ENCODE data around the gene KSR1. TPM values are rescaled to one million over a fixed set of nuclear protein-coding genes. Genes with fewer than 3 reads are reported as not detected.

Gene KSR1
- total and polyA plus RNA-seq, 2 of the 8 experiments (the other 6 are each of a cell fraction or from before 2014, with no cell fraction given) = 14.1 to 34.7 TPM

DNA sequence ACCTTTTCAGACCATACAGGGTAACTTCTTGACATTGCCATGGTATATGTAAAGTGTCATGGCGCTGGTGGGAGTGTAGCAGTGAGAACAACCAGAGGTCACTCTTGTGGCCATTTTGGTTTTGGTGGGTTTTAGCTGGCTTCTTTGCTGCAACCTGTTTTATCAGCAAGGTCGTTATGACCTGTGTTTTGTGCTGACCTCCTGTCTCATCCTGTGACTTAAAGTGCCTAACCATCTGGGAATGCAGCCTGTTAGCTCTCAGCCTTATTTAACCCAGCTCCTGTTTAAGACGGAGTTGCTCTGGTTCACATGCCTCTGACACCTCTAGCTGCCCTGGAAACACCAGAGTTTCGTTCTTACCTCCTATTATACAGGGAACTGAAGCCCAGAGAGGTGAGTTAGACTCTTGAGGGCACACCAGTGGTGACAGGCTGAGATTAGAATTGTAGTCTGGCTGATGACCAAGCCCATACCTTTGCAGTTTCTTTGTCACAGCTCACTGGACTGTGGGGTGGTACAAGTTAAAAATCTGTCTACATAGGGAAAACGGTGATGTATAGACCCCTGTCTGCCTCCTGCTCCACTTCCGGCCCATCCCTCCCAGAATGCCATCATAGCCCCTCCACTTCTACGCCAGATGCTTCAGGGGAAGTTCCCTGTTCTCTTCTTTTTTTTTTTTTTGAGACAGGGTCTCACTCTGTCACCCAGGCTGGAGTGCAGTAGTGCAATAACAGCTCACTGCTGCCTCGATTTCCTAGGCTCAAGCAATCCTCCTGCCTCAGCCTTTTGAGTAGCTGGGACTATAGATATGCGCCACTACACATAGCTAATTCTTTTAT lies 21.0 kb downstream of the KSR1 start:
- Histone ChIP-seq H2BK15ac (ENCODE audit: low read length) (0 out of 2 replicates have a peak overlapping the region, but pooled peaks have one; percentile 76), H4K91ac (replicated peaks; ENCODE audit: insufficient read length, low read length) (no peak overlapping the region), H3K9ac (replicated peaks in 1 of 4; ENCODE audit: extremely low read depth in 1 of 4, low read depth in 3 of 4, low read length in 3 of 4) (no peak overlapping the region), H4K8ac (ENCODE audit: extremely low read depth, insufficient read depth, low read length) (no peak overlapping the region), H4K5ac (ENCODE audit: insufficient read length, low read depth, low read length) (no peak overlapping the region), H3K14ac (ENCODE audit: insufficient read length) (no peak overlapping the region), H2BK120ac (replicated peaks; ENCODE audit: low read depth, low read length) (no peak overlapping the region), H4K20me1 (replicated peaks in 1 of 2; ENCODE audit: control insufficient read depth in 1 of 2, insufficient read depth in 2 of 2, low read length in 2 of 2) (peaks cover 0 to 6% of the 10 kb centered on the region in 2 experiments), H3K79me1 (ENCODE audit: low read depth, low read length) (peaks cover 11% of the 10 kb centered on the region; the same call in 1 of the 2 replicates), H3K4me2 (ENCODE audit: insufficient read depth in 1 of 2, low read depth in 2 of 2, low read length in 2 of 2) (no peak overlapping the region; a peak in 1 of 4 replicates), H3K4ac (replicated peaks; ENCODE audit: insufficient read length, low read depth, low read length) (no peak overlapping the region), H3K79me2 (ENCODE audit: control insufficient read depth in 1 of 2, insufficient read depth in 2 of 2, low read length in 2 of 2) (peaks cover 0 to 92% of the 10 kb centered on the region in 2 experiments; a peak in 3 of 4 replicates), H3K23me2 (ENCODE audit: low read depth, low read length) (no peaks in the 10 kb centered on the region), H2AK5ac (ENCODE audit: low read depth, low read length) (peak overlapping the region; percentile 56), H3K18ac (ENCODE audit: extremely low read depth, low read length) (peak overlapping the region; percentile 29; the same call in 1 of the 2 replicates), H2AFZ (ENCODE audit: low read length) (no peak overlapping the region), H3K23ac (ENCODE audit: insufficient read length) (no peak overlapping the region), H3K36me3 (ENCODE audit: control insufficient read depth in 2 of 4, insufficient read depth in 4 of 4, low read length in 3 of 4) (no peaks in the 10 kb centered on the region), H3K4me1 (replicated peaks in 1 of 4; ENCODE audit: control insufficient read depth in 3 of 4, insufficient read depth in 4 of 4, low read length in 3 of 4) (peaks cover 9 to 30% (median 21%) of the 10 kb centered on the region in 4 experiments), H2BK12ac (ENCODE audit: low read depth, low read length) (peak overlapping the region; percentile 82; the same call in 1 of the 2 replicates), H2BK20ac (ENCODE audit: low read length) (no peak overlapping the region), H3K27me3 (replicated peaks in 1 of 4; ENCODE audit: control insufficient read depth in 3 of 4, extremely low read depth in 1 of 4, insufficient read depth in 3 of 4, low read length in 3 of 4) (no peaks in the 10 kb centered on the region), H3K9me3 (ENCODE audit: insufficient read depth in 2 of 2, low read depth in 1 of 2, low read length in 1 of 2) (no peaks in the 10 kb centered on the region), H3K27ac (ENCODE audit: low read depth, low read length) (no peak overlapping the region; the same call in 1 of the 2 replicates), H3K56ac (replicated peaks; ENCODE audit: insufficient read length, low read depth, low read length) (no peak overlapping the region), H3K4me3 (ENCODE audit: extremely low read depth in 1 of 4, insufficient read depth in 2 of 4, low read depth in 3 of 4, low read length in 4 of 4) (no peak overlapping the region), H2BK5ac (ENCODE audit: low read depth, low read length) (no peak overlapping the region)
- TF ChIP-seq EP300 (IDR thresholded peaks at IDR 0.05; ENCODE audit: borderline replicate concordance in 1 of 2, low read depth in 2 of 2, low read length in 2 of 2) = no peak
- ChIA-PET CTCF (ENCODE audit: partially characterized antibody) (interaction anchor here (0.7 to 2.4 kb wide), 6 partner anchors 11 to 123 kb away, joined by 3 to 5 read pairs (median 3); no protein-coding TSS in a partner anchor), POLR2A (ENCODE audit: partially characterized antibody) (interaction anchor here (0.6 kb wide), 1 partner anchor 24 kb away, joined by 3 read pairs; no protein-coding TSS in a partner anchor)
- WGBS, 2 experiments (ENCODE audit: extremely low coverage in 1 of 2, insufficient coverage in 1 of 2, insufficient read length in 1 of 2, insufficient replicate concordance in 2 of 2, low coverage in 1 of 2, low lambda C conversion rate in 2 of 2, missing lambda C conversion rate in 1 of 2) = 81% methylated on average over 9 of the region's 9 CpGs; no CpG with 5 or more reads in 1 of the 2 experiments
- DNase-seq (ENCODE audit: low read depth in 1 of 2, low spot score in 2 of 2) (no peak), FAIRE-seq (no peak)

All from H1 (cell line).